Measurements from ENCODE around the gene IFRD1.
"Not testable (repeated sequence)": the region's sequence is repeated elsewhere in the genome, so short reads cannot be mapped to it uniquely, and the experiment has no call there.

The IFRD1 gene

GRCh38 chr7:112516418-112516817, 66.2 kb downstream of the IFRD1 start:
- not testable (repeated sequence) for DNase-seq (ENCODE audit: low read depth in 2 of 2)

- no peak for DNase-seq (ENCODE audit: low read depth in 2 of 2)
These were observed 67.2 kb downstream of the IFRD1 start for GRCh38 chr7:112517487-112517886.

- DNase-seq (ENCODE audit: low read depth in 2 of 2): no peak
These were observed 70.5 kb downstream of the IFRD1 start for GRCh38 chr7:112520787-112521186.

- DNase-seq (ENCODE audit: low read depth in 2 of 2): no peak
These were observed 71.7 kb downstream of the IFRD1 start for GRCh38 chr7:112521942-112522341.

- no peak for DNase-seq (ENCODE audit: low read depth in 2 of 2)
These were observed 73.6 kb downstream of the IFRD1 start for GRCh38 chr7:112523871-112524270.
